ENCODE measurements around the gene WDR64. TPM values are rescaled to one million over a fixed set of nuclear protein-coding genes. Genes with fewer than 3 reads are reported as not detected.

WDR64 gene
- total RNA-seq, 1 experiment from 2014 or later = not detected

GRCh38 chr1:241644259-241644658 is 7.8 kb upstream of the WDR64 start:
- H3K4me3 Mint-ChIP-seq (ENCODE audit: unreplicated experiment) = no peak overlapping the region
- BruUV-seq (replicated peaks) = no TSS peak
- H3K9me3 Mint-ChIP-seq (ENCODE audit: unreplicated experiment) = peaks cover 17% of the 10 kb centered on the region
- Histone ChIP-seq H3K27me3 (replicated peaks; ENCODE audit: control insufficient read depth, insufficient read depth, low read length) (no peaks in the 10 kb centered on the region), H3K4me3 (ENCODE audit: low read depth, low read length) (no peak overlapping the region), H3K4me1 (peaks cover 31% of the 10 kb centered on the region), H3K9me3 (peaks cover 21% of the 10 kb centered on the region), H3K36me3 (ENCODE audit: control insufficient read depth, insufficient read depth, low read length) (no peaks in the 10 kb centered on the region)
- peaks cover 19% of the 10 kb centered on the region for H3K4me1 Mint-ChIP-seq (ENCODE audit: low read depth, unreplicated experiment)
- H3K36me3 Mint-ChIP-seq (ENCODE audit: insufficient read depth, unreplicated experiment) = peaks cover 6% of the 10 kb centered on the region
- no peaks in the 10 kb centered on the region for H3K27me3 Mint-ChIP-seq (ENCODE audit: insufficient read depth, unreplicated experiment)
- H3K27ac Mint-ChIP-seq (ENCODE audit: unreplicated experiment) = no peak overlapping the region
- ChIA-PET POLR2A (no interaction called here), CTCF (no interaction called here)
- TF ChIP-seq, protein P1, sequence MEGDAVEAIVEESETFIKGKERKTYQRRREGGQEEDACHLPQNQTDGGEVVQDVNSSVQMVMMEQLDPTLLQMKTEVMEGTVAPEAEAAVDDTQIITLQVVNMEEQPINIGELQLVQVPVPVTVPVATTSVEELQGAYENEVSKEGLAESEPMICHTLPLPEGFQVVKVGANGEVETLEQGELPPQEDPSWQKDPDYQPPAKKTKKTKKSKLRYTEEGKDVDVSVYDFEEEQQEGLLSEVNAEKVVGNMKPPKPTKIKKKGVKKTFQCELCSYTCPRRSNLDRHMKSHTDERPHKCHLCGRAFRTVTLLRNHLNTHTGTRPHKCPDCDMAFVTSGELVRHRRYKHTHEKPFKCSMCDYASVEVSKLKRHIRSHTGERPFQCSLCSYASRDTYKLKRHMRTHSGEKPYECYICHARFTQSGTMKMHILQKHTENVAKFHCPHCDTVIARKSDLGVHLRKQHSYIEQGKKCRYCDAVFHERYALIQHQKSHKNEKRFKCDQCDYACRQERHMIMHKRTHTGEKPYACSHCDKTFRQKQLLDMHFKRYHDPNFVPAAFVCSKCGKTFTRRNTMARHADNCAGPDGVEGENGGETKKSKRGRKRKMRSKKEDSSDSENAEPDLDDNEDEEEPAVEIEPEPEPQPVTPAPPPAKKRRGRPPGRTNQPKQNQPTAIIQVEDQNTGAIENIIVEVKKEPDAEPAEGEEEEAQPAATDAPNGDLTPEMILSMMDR (IDR thresholded peaks at IDR 0.05; ENCODE audit: insufficient read depth in 1 of 2, low read depth in 1 of 2, low read length in 1 of 2, severe bottlenecking in 1 of 2, unreplicated experiment in 1 of 2) = no peak
- intact Hi-C loops (cut with micrococcal nuclease; ENCODE audit: unreplicated experiment) = loop anchor here (5.0 to 10.0 kb wide), 2 partner anchors 111 to 203 kb away; partner anchors contain the start of gene EXO1
- no peak for DNase-seq

DNA sequence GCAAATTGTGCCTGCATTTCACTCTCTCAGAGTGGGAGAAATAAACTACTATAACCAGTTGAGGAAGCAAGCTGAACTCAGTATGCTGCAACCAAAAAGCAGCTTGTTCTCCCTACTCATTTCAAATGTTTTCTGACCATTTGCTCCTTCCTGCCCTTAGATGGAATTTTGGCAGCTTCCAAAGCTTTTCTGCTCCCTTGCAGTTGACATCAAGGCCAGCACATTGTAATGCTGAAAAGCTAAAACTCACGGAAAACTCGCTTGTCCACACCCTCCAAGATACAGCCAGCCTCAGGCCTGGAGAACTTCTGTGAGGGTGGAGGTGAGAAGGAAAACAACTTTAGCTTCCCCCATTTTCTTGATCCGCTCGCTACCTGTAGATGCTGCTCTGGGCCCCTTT is 6.9 kb upstream of the WDR64 start:
- peaks cover 26% of the 10 kb centered on the region for H3K9me3 Mint-ChIP-seq (ENCODE audit: unreplicated experiment)
- H3K27me3 Mint-ChIP-seq (ENCODE audit: insufficient read depth, unreplicated experiment) = no peaks in the 10 kb centered on the region
- H3K27me3 ChIP-seq (replicated peaks; ENCODE audit: control insufficient read depth, insufficient read depth, low read length) = no peaks in the 10 kb centered on the region
- H3K4me3 Mint-ChIP-seq (ENCODE audit: unreplicated experiment) = no peak overlapping the region
- ChIA-PET CTCF (no interaction called here), POLR2A (no interaction called here)
- no peak overlapping the region for H3K27ac Mint-ChIP-seq (ENCODE audit: unreplicated experiment)
- H3K9me3 ChIP-seq = peaks cover 21% of the 10 kb centered on the region
- intact Hi-C loops (cut with micrococcal nuclease; ENCODE audit: unreplicated experiment) = loop anchor here (10.0 kb wide), 1 partner anchor 110 kb away; no protein-coding TSS in a partner anchor
- no peaks in the 10 kb centered on the region for H3K36me3 ChIP-seq (ENCODE audit: control insufficient read depth, insufficient read depth, low read length)
- DNase-seq = no peak
- peaks cover 19% of the 10 kb centered on the region for H3K4me1 Mint-ChIP-seq (ENCODE audit: low read depth, unreplicated experiment)
- no peak overlapping the region for H3K4me3 ChIP-seq (ENCODE audit: low read depth, low read length)
- peaks cover 31% of the 10 kb centered on the region for H3K4me1 ChIP-seq
- TF ChIP-seq, protein P1 (IDR thresholded peaks at IDR 0.05; ENCODE audit: insufficient read depth in 1 of 2, low read depth in 1 of 2, low read length in 1 of 2, severe bottlenecking in 1 of 2, unreplicated experiment in 1 of 2) = no peak
- no TSS peak for BruUV-seq (replicated peaks)
- peaks cover 6% of the 10 kb centered on the region for H3K36me3 Mint-ChIP-seq (ENCODE audit: insufficient read depth, unreplicated experiment)

DNA sequence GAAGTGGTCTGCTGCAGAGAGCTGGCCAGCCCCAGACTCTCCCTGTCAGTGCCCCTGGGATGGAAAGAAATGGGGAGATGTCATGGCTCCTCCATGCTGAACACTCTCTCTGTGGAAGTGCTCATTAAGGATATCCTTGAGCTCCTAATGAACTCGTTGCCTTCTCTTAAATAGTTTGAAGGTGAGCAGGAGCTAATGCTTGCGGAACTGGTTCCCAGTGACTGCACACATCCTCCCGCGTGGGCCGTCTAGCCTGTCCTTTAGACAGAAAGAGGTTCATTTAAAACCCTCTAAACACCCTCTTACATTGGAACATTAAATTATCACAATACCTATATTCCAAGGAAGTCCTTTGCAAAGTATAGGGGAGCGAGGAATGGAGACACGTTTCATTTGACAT is 5.9 kb upstream of the WDR64 start:
- Histone ChIP-seq H3K9me3 (peaks cover 13% of the 10 kb centered on the region), H3K4me1 (peaks cover 23% of the 10 kb centered on the region), H3K4me3 (ENCODE audit: low read depth, low read length) (no peak overlapping the region), H3K36me3 (ENCODE audit: control insufficient read depth, insufficient read depth, low read length) (no peaks in the 10 kb centered on the region), H3K27me3 (replicated peaks; ENCODE audit: control insufficient read depth, insufficient read depth, low read length) (no peaks in the 10 kb centered on the region)
- H3K4me3 Mint-ChIP-seq (ENCODE audit: unreplicated experiment) = no peak overlapping the region
- H3K36me3 Mint-ChIP-seq (ENCODE audit: insufficient read depth, unreplicated experiment) = peaks cover 6% of the 10 kb centered on the region
- DNase-seq = no peak
- H3K4me1 Mint-ChIP-seq (ENCODE audit: low read depth, unreplicated experiment) = peaks cover 13% of the 10 kb centered on the region
- H3K9me3 Mint-ChIP-seq (ENCODE audit: unreplicated experiment) = peaks cover 31% of the 10 kb centered on the region
- no peaks in the 10 kb centered on the region for H3K27me3 Mint-ChIP-seq (ENCODE audit: insufficient read depth, unreplicated experiment)
- CTCF ChIA-PET = no interaction called here
- BruUV-seq (replicated peaks) = no TSS peak
- POLR2A ChIA-PET = no interaction called here
- TF ChIP-seq, protein P1 (IDR thresholded peaks at IDR 0.05; ENCODE audit: insufficient read depth in 1 of 2, low read depth in 1 of 2, low read length in 1 of 2, severe bottlenecking in 1 of 2, unreplicated experiment in 1 of 2) = no peak
- intact Hi-C loops (cut with micrococcal nuclease; ENCODE audit: unreplicated experiment) = loop anchor here (10.0 kb wide), 1 partner anchor 109 kb away; no protein-coding TSS in a partner anchor
- no peak overlapping the region for H3K27ac Mint-ChIP-seq (ENCODE audit: unreplicated experiment)

All from Caco-2 (cell line).